IgD-negative memory B cell (primary cell): Measurements from ENCODE around the gene ATP6V0D1. TPM values are rescaled to one million over a fixed set of nuclear protein-coding genes. Genes with fewer than 3 reads are reported as not detected.

Experiments used
- H3K27ac Mint-ChIP-seq, 3 donors: one replicate each; pipeline ENCODE4 v1.8.0; 2020 to 2022; ENCODE audit warnings: mild to moderate bottlenecking in 3 of 3, mixed read lengths in 3 of 3, moderate library complexity in 1 of 3
- H3K27me3 Mint-ChIP-seq: one replicate; pipeline ENCODE4 v1.8.0; 2021; ENCODE audit warnings: mixed read lengths
- H3K36me3 Mint-ChIP-seq: one replicate; pipeline ENCODE4 v1.8.0; 2020; ENCODE audit warnings: mild to moderate bottlenecking, mixed read lengths
- H3K4me1 Mint-ChIP-seq, 3 donors: one replicate each; pipeline ENCODE4 v1.8.0; 2020 to 2022; ENCODE audit warnings: mixed read lengths in 3 of 3, mild to moderate bottlenecking in 1 of 3
- H3K4me3 Mint-ChIP-seq, 4 donors: one replicate each; pipeline ENCODE4 v1.8.0; 2020 to 2022; ENCODE audit warnings: mild to moderate bottlenecking in 4 of 4, mixed read lengths in 4 of 4, moderate library complexity in 3 of 4
- H3K9me3 Mint-ChIP-seq, 3 donors: one replicate each; pipeline ENCODE4 v1.8.0; 2020 to 2021; ENCODE audit warnings: mixed read lengths in 3 of 3, mild to moderate bottlenecking in 1 of 3
- polyA plus RNA-seq: library from polyadenylated mRNA; unstranded; fragments of 300-500 nt; fragmentation: Illumina TruSeq; gene quantifications from one replicate; pipeline ENCODE4 v1.2.3, GENCODE V29; 2021

The ATP6V0D1 gene
- polyA plus RNA-seq, 1 donor from 2014 or later, result 160 TPM

- no peak overlapping the region for H3K27ac Mint-ChIP-seq
- no peaks in the 10 kb centered on the region for H3K9me3 Mint-ChIP-seq
- no peak overlapping the region for H3K4me3 Mint-ChIP-seq
- peaks cover 4% of the 10 kb centered on the region for H3K36me3 Mint-ChIP-seq
- no peaks in the 10 kb centered on the region for H3K27me3 Mint-ChIP-seq
- peaks cover 11 to 22% (median 11%) of the 10 kb centered on the region in 3 donors for H3K4me1 Mint-ChIP-seq
These were observed 19.2 kb downstream of the ATP6V0D1 start for GRCh38 chr16:67461600-67462278.

GRCh38 chr16:67460961-67461360, 20.0 kb downstream of the ATP6V0D1 start:
- peaks cover 4% of the 10 kb centered on the region for H3K36me3 Mint-ChIP-seq
- H3K27ac Mint-ChIP-seq, result no peak overlapping the region
- H3K4me3 Mint-ChIP-seq, result no peak overlapping the region
- no peaks in the 10 kb centered on the region for H3K9me3 Mint-ChIP-seq
- peaks cover 8 to 23% (median 11%) of the 10 kb centered on the region in 3 donors for H3K4me1 Mint-ChIP-seq
- H3K27me3 Mint-ChIP-seq, result no peaks in the 10 kb centered on the region

GRCh38 chr16:67460168-67460567, 20.8 kb downstream of the ATP6V0D1 start:
- Mint-ChIP-seq H3K4me1 (peaks cover 7 to 16% (median 8%) of the 10 kb centered on the region in 3 donors), H3K36me3 (peaks cover 4% of the 10 kb centered on the region)

GRCh38 chr16:67459861-67460150, 21.2 kb downstream of the ATP6V0D1 start:
- Mint-ChIP-seq H3K36me3 (peaks cover 4% of the 10 kb centered on the region), H3K4me3 (no peak overlapping the region), H3K27me3 (no peaks in the 10 kb centered on the region), H3K27ac (no peak overlapping the region), H3K4me1 (peaks cover 7 to 16% (median 8%) of the 10 kb centered on the region in 3 donors), H3K9me3 (no peaks in the 10 kb centered on the region)

More at GRCh38 chr16:67460168-67460567, 20.8 kb downstream of the ATP6V0D1 start:
- no peaks in the 10 kb centered on the region for H3K9me3 Mint-ChIP-seq
- H3K4me3 Mint-ChIP-seq, result no peak overlapping the region
- no peaks in the 10 kb centered on the region for H3K27me3 Mint-ChIP-seq
- peak overlapping the region in 1 of 3 donors; percentile 66 for H3K27ac Mint-ChIP-seq

GRCh38 chr16:67459066-67459860, 21.7 kb downstream of the ATP6V0D1 start:
- Mint-ChIP-seq H3K9me3 (no peaks in the 10 kb centered on the region), H3K27ac (peak overlapping the region in 1 of 3 donors; percentile 53), H3K4me1 (peaks cover 8 to 16% (median 9%) of the 10 kb centered on the region in 3 donors), H3K4me3 (no peak overlapping the region), H3K36me3 (peaks cover 4% of the 10 kb centered on the region), H3K27me3 (no peaks in the 10 kb centered on the region)

- Mint-ChIP-seq H3K4me1 (peaks cover 8 to 20% (median 9%) of the 10 kb centered on the region in 3 donors), H3K9me3 (no peaks in the 10 kb centered on the region), H3K27ac (no peak overlapping the region), H3K4me3 (no peak overlapping the region), H3K27me3 (no peaks in the 10 kb centered on the region), H3K36me3 (peaks cover 4% of the 10 kb centered on the region)
These were observed 22.8 kb downstream of the ATP6V0D1 start for GRCh38 chr16:67458121-67458641.

GRCh38 chr16:67457611-67458010, 23.3 kb downstream of the ATP6V0D1 start:
- Mint-ChIP-seq H3K36me3 (peaks cover 4% of the 10 kb centered on the region), H3K4me3 (no peak overlapping the region), H3K9me3 (no peaks in the 10 kb centered on the region), H3K4me1 (peaks cover 8 to 21% (median 10%) of the 10 kb centered on the region in 3 donors), H3K27me3 (no peaks in the 10 kb centered on the region), H3K27ac (peak overlapping the region in 1 of 3 donors; percentile 48)

- H3K27me3 Mint-ChIP-seq, result no peaks in the 10 kb centered on the region
- H3K27ac Mint-ChIP-seq, result peak overlapping the region in 2 of 3 donors; percentile 20 to 48
- H3K36me3 Mint-ChIP-seq, result peaks cover 4% of the 10 kb centered on the region
- H3K4me1 Mint-ChIP-seq, result peaks cover 6 to 20% (median 10%) of the 10 kb centered on the region in 3 donors
- H3K4me3 Mint-ChIP-seq, result peak overlapping the region in 1 of 4 donors; percentile 72
- H3K9me3 Mint-ChIP-seq, result no peaks in the 10 kb centered on the region
These were observed 24.4 kb downstream of the ATP6V0D1 start for GRCh38 chr16:67456391-67457081.

- Mint-ChIP-seq H3K4me1 (peaks cover 0 to 18% (median 8%) of the 10 kb centered on the region in 3 donors), H3K9me3 (no peaks in the 10 kb centered on the region), H3K36me3 (peaks cover 5% of the 10 kb centered on the region), H3K4me3 (no peak overlapping the region), H3K27me3 (no peaks in the 10 kb centered on the region), H3K27ac (no peak overlapping the region)
These were observed 26.1 kb downstream of the ATP6V0D1 start for GRCh38 chr16:67454852-67455251.

- no peak overlapping the region for H3K4me3 Mint-ChIP-seq
- peaks cover 0 to 18% (median 8%) of the 10 kb centered on the region in 3 donors for H3K4me1 Mint-ChIP-seq
- no peak overlapping the region for H3K27ac Mint-ChIP-seq
- H3K27me3 Mint-ChIP-seq, result no peaks in the 10 kb centered on the region
- H3K36me3 Mint-ChIP-seq, result peaks cover 8% of the 10 kb centered on the region
- no peaks in the 10 kb centered on the region for H3K9me3 Mint-ChIP-seq
These were observed 26.9 kb downstream of the ATP6V0D1 start for GRCh38 chr16:67454104-67454503.

- Mint-ChIP-seq H3K4me1 (peaks cover 0 to 15% (median 8%) of the 10 kb centered on the region in 3 donors), H3K9me3 (no peaks in the 10 kb centered on the region), H3K27me3 (no peaks in the 10 kb centered on the region), H3K36me3 (peaks cover 7% of the 10 kb centered on the region), H3K27ac (no peak overlapping the region), H3K4me3 (no peak overlapping the region)
These were observed 29.1 kb downstream of the ATP6V0D1 start for GRCh38 chr16:67451704-67452435.

GRCh38 chr16:67451061-67451703, 29.8 kb downstream of the ATP6V0D1 start:
- H3K36me3 Mint-ChIP-seq, result peaks cover 6% of the 10 kb centered on the region
- H3K4me3 Mint-ChIP-seq, result peak overlapping the region in 1 of 4 donors; percentile 70
- no peaks in the 10 kb centered on the region for H3K9me3 Mint-ChIP-seq
- peak overlapping the region in 1 of 3 donors; percentile 63 for H3K27ac Mint-ChIP-seq
- H3K27me3 Mint-ChIP-seq, result no peaks in the 10 kb centered on the region
- H3K4me1 Mint-ChIP-seq, result peaks cover 0 to 11% (median 6%) of the 10 kb centered on the region in 3 donors

- no peak overlapping the region for H3K4me3 Mint-ChIP-seq
- no peak overlapping the region for H3K27ac Mint-ChIP-seq
- H3K36me3 Mint-ChIP-seq, result peaks cover 6% of the 10 kb centered on the region
- peaks cover 0 to 9% (median 4%) of the 10 kb centered on the region in 3 donors for H3K4me1 Mint-ChIP-seq
- no peaks in the 10 kb centered on the region for H3K27me3 Mint-ChIP-seq
- H3K9me3 Mint-ChIP-seq, result no peaks in the 10 kb centered on the region
These were observed 31.2 kb downstream of the ATP6V0D1 start for GRCh38 chr16:67449739-67450138.

- no peak overlapping the region for H3K4me3 Mint-ChIP-seq
- H3K9me3 Mint-ChIP-seq, result no peaks in the 10 kb centered on the region
- H3K27me3 Mint-ChIP-seq, result no peaks in the 10 kb centered on the region
- peaks cover 0 to 9% (median 3%) of the 10 kb centered on the region in 3 donors for H3K4me1 Mint-ChIP-seq
- no peak overlapping the region for H3K27ac Mint-ChIP-seq
- H3K36me3 Mint-ChIP-seq, result peaks cover 6% of the 10 kb centered on the region
These were observed 31.6 kb downstream of the ATP6V0D1 start for GRCh38 chr16:67449336-67449735.
